ENCODE measurements around the gene MFGE8. TPM values are rescaled to one million over a fixed set of nuclear protein-coding genes. Genes with fewer than 3 reads are reported as not detected.

Gene MFGE8
- total RNA-seq, 2 donors from 2014 or later, result 31.3 to 38.6 TPM

- no peak overlapping the region for H3K9ac ChIP-seq (ENCODE audit: low read depth in 2 of 2, low read length in 2 of 2)
- no peaks in the 10 kb centered on the region for H3K9me3 ChIP-seq
- H3K4me1 ChIP-seq, result no peaks in the 10 kb centered on the region
- no peak for DNase-seq
- no peak overlapping the region for H3K27ac ChIP-seq
- H3K27me3 ChIP-seq, result no peaks in the 10 kb centered on the region
- TF ChIP-seq CTCF (IDR thresholded peaks at IDR 0.05), result peak; percentile 55
- no peak overlapping the region for H3K4me3 ChIP-seq
- intact Hi-C loops (cut with DNase I), result no loop called here
- H3K36me3 ChIP-seq, result no peaks in the 10 kb centered on the region
These were observed 34.4 kb downstream of the MFGE8 start for GRCh38 chr15:88878720-88879184.

GRCh38 chr15:88877906-88878305, 35.3 kb downstream of the MFGE8 start:
- Histone ChIP-seq H3K4me1 (no peaks in the 10 kb centered on the region), H3K36me3 (no peaks in the 10 kb centered on the region), H3K4me3 (no peak overlapping the region), H3K9me3 (no peaks in the 10 kb centered on the region), H3K27ac (no peak overlapping the region), H3K27me3 (no peaks in the 10 kb centered on the region), H3K9ac (ENCODE audit: low read depth in 2 of 2, low read length in 2 of 2) (no peak overlapping the region)
- no peak for DNase-seq
- intact Hi-C loops (cut with DNase I), result no loop called here
- TF ChIP-seq CTCF (IDR thresholded peaks at IDR 0.05), result no peak

- intact Hi-C loops (cut with DNase I), result no loop called here
- H3K9ac ChIP-seq (ENCODE audit: low read depth in 2 of 2, low read length in 2 of 2), result no peak overlapping the region
- DNase-seq, result no peak
- H3K36me3 ChIP-seq, result no peaks in the 10 kb centered on the region
- no peaks in the 10 kb centered on the region for H3K9me3 ChIP-seq
- H3K27me3 ChIP-seq, result no peaks in the 10 kb centered on the region
- H3K4me3 ChIP-seq, result no peak overlapping the region
- no peaks in the 10 kb centered on the region for H3K4me1 ChIP-seq
- no peak for TF ChIP-seq CTCF (IDR thresholded peaks at IDR 0.05)
- H3K27ac ChIP-seq, result no peak overlapping the region
These were observed 35.8 kb downstream of the MFGE8 start for GRCh38 chr15:88877415-88877814.

- H3K9ac ChIP-seq (ENCODE audit: low read depth in 2 of 2, low read length in 2 of 2), result no peak overlapping the region
- no peak for DNase-seq
- H3K27me3 ChIP-seq, result no peaks in the 10 kb centered on the region
- intact Hi-C loops (cut with DNase I), result no loop called here
- H3K9me3 ChIP-seq, result no peaks in the 10 kb centered on the region
- no peaks in the 10 kb centered on the region for H3K4me1 ChIP-seq
- no peak overlapping the region for H3K4me3 ChIP-seq
- H3K36me3 ChIP-seq, result no peaks in the 10 kb centered on the region
- no peak overlapping the region for H3K27ac ChIP-seq
- no peak for TF ChIP-seq CTCF (IDR thresholded peaks at IDR 0.05)
These were observed 36.6 kb downstream of the MFGE8 start for GRCh38 chr15:88876573-88876972.

GRCh38 chr15:88874684-88875083, 38.5 kb downstream of the MFGE8 start:
- no peak overlapping the region for H3K9ac ChIP-seq (ENCODE audit: low read depth in 2 of 2, low read length in 2 of 2)
- no peaks in the 10 kb centered on the region for H3K36me3 ChIP-seq
- intact Hi-C loops (cut with DNase I), result no loop called here
- no peak for DNase-seq
- no peak overlapping the region for H3K27ac ChIP-seq
- no peak overlapping the region for H3K4me3 ChIP-seq
- H3K4me1 ChIP-seq, result no peaks in the 10 kb centered on the region
- TF ChIP-seq CTCF (IDR thresholded peaks at IDR 0.05), result no peak
- H3K9me3 ChIP-seq, result no peaks in the 10 kb centered on the region
- no peaks in the 10 kb centered on the region for H3K27me3 ChIP-seq

GRCh38 chr15:88874275-88874674, 38.9 kb downstream of the MFGE8 start:
- Histone ChIP-seq H3K9me3 (no peaks in the 10 kb centered on the region), H3K27me3 (no peaks in the 10 kb centered on the region), H3K27ac (no peak overlapping the region), H3K36me3 (no peaks in the 10 kb centered on the region), H3K4me1 (no peaks in the 10 kb centered on the region), H3K9ac (ENCODE audit: low read depth in 2 of 2, low read length in 2 of 2) (no peak overlapping the region), H3K4me3 (no peak overlapping the region)
- no peak for TF ChIP-seq CTCF (IDR thresholded peaks at IDR 0.05)
- intact Hi-C loops (cut with DNase I), result no loop called here
- no peak for DNase-seq
